Type B pancreatic cell (in vitro differentiated cells): ENCODE measurements around the gene ANKH. TPM values are rescaled to one million over a fixed set of nuclear protein-coding genes. Genes with fewer than 3 reads are reported as not detected.
"Not testable (repeated sequence)": the region's sequence is repeated elsewhere in the genome, so short reads cannot be mapped to it uniquely, and the experiment has no call there.

ENCODE experiments used
- DNase-seq: peaks from one replicate; pipeline ENCODE4 v3.0.0; 2021; ENCODE audit warnings: mixed read lengths; ENCODE audit not compliant: unreplicated experiment; ENCODE audit errors: extremely low spot score
- H3K27ac Mint-ChIP-seq: 2 replicates; pipeline ENCODE4 v1.8.0; 2021; ENCODE audit warnings: mild to moderate bottlenecking, mixed read lengths
- H3K27me3 Mint-ChIP-seq: 2 replicates; pipeline ENCODE4 v1.8.0; 2021; ENCODE audit warnings: mixed read lengths
- H3K36me3 Mint-ChIP-seq: 2 replicates; pipeline ENCODE4 v1.8.0; 2021; ENCODE audit warnings: mixed read lengths
- H3K4me1 Mint-ChIP-seq: one replicate; pipeline ENCODE4 v1.8.0; 2021; ENCODE audit warnings: mixed read lengths; ENCODE audit not compliant: unreplicated experiment
- H3K4me3 Mint-ChIP-seq: 2 replicates; pipeline ENCODE4 v1.8.0; 2021; ENCODE audit warnings: mild to moderate bottlenecking, mixed read lengths
- H3K9me3 Mint-ChIP-seq: 2 replicates; pipeline ENCODE4 v1.8.0; 2021; ENCODE audit warnings: mixed read lengths
- total RNA-seq: library from RNA; stranded (reverse); gene quantifications from 2 replicates; pipeline ENCODE4 v1.2.1, GENCODE V29; 2021; ENCODE audit warnings: low replicate concordance
- TF ChIP-seq, protein P1 (sequence below): fragments of 200-600 bp; sonication (generic); conservative IDR thresholded peaks from 2 replicates; pipeline ENCODE4 v1.5.0; 2021; ENCODE audit warnings: antibody characterized with exemption, mild to moderate bottlenecking

ANKH gene
- total RNA-seq, 1 donor from 2014 or later, result 41.1 TPM

DNA sequence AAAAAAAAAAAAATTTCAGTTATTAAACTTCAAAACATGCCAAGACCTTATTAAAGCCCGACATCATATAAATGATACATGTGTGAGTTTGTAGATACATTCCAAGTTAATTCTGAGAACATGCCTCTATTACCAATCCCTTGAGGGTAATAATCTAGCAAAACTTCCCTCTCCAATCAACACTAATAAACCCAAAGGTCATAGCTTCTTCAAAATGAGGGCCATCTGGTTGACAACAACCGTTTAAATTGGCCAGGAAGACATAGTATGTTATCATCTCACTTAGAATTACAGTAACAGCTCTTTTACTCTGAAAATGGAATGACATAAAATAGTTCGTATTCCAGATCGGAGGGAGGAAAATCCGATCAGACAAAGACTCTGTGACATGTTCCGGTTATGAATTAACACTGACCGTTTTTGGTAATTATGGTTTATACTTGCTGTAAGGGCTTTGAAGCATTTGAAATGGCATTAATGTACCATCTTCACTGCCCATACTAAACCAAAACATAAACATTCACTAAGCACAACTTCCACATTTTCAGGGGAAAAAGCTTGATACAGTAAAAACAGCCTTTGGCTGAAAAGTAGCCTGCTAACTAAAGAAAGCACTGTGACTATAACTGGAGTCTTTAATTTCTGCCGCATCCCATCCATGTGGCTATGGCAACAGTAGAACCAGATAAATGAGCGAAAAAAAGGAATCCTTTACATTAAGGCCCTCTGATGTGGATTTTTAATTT, 50.3 kb downstream of the ANKH start:
- H3K36me3 Mint-ChIP-seq, result peaks cover 4% of the 10 kb centered on the region
- no peak overlapping the region for H3K27ac Mint-ChIP-seq
- no peaks in the 10 kb centered on the region for H3K9me3 Mint-ChIP-seq
- TF ChIP-seq, protein P1, sequence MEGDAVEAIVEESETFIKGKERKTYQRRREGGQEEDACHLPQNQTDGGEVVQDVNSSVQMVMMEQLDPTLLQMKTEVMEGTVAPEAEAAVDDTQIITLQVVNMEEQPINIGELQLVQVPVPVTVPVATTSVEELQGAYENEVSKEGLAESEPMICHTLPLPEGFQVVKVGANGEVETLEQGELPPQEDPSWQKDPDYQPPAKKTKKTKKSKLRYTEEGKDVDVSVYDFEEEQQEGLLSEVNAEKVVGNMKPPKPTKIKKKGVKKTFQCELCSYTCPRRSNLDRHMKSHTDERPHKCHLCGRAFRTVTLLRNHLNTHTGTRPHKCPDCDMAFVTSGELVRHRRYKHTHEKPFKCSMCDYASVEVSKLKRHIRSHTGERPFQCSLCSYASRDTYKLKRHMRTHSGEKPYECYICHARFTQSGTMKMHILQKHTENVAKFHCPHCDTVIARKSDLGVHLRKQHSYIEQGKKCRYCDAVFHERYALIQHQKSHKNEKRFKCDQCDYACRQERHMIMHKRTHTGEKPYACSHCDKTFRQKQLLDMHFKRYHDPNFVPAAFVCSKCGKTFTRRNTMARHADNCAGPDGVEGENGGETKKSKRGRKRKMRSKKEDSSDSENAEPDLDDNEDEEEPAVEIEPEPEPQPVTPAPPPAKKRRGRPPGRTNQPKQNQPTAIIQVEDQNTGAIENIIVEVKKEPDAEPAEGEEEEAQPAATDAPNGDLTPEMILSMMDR, result no peak
- H3K4me3 Mint-ChIP-seq, result no peak overlapping the region
- H3K27me3 Mint-ChIP-seq, result no peaks in the 10 kb centered on the region
- DNase-seq, result no peak
- H3K4me1 Mint-ChIP-seq, result peaks cover 13% of the 10 kb centered on the region

DNA sequence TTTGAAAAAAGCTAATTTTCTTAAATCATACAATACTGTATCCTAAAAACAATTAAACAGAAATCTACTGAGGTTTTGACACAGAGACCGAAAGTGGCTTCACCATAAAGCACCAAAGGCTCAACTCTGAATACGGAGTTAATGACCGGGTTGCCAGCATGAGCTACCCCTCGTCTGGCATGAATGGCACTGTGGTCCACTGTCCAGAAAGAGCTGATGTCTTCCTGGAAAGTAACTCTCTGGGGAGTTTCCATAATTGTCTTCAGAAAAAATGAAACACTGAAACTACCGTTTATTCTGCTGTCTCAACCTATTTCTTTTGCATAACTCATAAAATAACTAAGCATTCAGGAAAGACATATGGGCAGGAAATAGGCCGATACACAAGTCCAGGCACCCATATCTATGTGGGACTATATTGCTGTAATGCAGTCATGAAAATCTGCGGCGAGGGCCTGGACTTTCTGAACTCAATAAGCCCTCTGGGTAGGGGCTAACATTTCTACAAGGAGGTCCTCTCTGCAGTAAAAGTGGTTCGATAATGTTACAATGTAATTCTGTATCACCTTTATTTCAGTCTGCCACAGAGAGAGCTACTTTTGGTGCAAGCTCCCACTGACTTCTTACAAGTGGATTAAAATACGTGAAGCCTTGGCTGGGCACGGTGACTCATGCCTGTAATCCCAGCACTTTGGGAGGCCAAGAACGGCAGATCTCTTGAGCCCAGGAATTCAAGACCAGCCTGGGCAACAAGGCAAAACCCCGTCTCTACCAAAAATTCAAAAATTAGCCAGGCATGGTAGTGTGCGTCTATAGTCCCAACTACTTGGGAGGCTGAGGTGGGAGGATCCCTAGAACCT, 52.4 kb downstream of the ANKH start:
- Mint-ChIP-seq H3K4me3 (no peak overlapping the region), H3K27me3 (no peaks in the 10 kb centered on the region), H3K36me3 (peaks cover 4% of the 10 kb centered on the region), H3K27ac (no peak overlapping the region), H3K9me3 (no peaks in the 10 kb centered on the region), H3K4me1 (peaks cover 13% of the 10 kb centered on the region)
- DNase-seq, result no peak
- TF ChIP-seq, protein P1, result no peak

DNA sequence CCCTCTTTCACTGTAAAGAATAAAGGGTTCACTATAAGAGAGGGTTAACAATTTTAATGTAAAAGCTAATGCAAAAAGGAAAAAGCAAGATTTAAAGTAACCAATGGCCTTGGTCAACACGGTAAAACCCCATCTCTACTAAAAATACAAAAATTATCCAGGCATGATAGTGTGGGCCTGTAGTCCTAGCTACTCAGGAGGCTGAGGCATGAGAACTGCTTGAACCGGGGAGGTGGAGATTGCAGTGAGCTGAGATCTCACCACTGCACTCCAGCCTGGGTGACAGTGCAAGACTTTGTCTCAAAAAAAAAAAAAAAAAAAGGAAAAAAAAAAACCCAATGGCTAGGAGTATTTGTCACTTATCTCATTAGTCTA, 53.8 kb downstream of the ANKH start:
- H3K36me3 Mint-ChIP-seq, DNase-seq, H3K27ac Mint-ChIP-seq, H3K27me3 Mint-ChIP-seq, H3K9me3 Mint-ChIP-seq, H3K4me3 Mint-ChIP-seq: not testable (repeated sequence)
- H3K4me1 Mint-ChIP-seq, result peaks cover 13% of the 10 kb centered on the region

DNA sequence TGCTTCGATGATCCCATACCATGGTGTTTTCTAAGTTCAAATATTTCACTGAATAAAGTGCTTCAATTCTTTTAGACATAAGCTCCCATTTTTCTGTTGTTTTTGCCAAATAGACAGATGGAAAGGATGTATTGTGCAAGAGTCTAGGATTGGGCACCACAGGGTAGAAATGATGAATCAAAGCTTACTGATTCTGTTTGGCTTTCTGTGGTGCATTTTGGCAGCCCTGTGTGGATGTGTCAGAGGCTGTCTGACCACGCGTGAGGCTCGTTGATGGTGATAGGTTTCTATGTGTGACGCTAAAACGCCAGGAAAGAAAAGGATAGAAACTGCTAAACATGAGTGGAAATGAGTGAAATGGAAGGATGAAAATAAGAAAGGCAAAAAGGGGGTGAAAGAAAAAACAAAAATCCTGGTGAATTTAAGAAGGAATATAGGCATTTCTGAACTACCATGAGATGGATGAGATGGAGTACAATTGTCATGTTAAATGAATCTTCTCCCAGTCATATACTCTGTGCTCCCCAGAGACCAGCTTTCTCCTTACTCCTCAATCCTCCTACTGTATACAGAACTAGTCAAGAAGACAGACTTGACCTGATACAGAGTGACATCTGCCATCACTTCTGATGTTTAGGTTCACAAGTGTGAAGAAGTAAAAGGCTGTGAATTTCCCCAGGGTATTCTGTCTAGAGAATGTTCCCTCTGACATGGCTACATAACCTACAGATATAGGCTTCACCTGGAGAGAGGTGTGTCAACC, 54.4 kb downstream of the ANKH start:
- TF ChIP-seq, protein P1, result no peak
- H3K4me3 Mint-ChIP-seq, result no peak overlapping the region
- no peak for DNase-seq
- peaks cover 13% of the 10 kb centered on the region for H3K4me1 Mint-ChIP-seq
- H3K9me3 Mint-ChIP-seq, result no peaks in the 10 kb centered on the region
- no peak overlapping the region for H3K27ac Mint-ChIP-seq
- H3K27me3 Mint-ChIP-seq, result no peaks in the 10 kb centered on the region
- H3K36me3 Mint-ChIP-seq, result peaks cover 9% of the 10 kb centered on the region

DNA sequence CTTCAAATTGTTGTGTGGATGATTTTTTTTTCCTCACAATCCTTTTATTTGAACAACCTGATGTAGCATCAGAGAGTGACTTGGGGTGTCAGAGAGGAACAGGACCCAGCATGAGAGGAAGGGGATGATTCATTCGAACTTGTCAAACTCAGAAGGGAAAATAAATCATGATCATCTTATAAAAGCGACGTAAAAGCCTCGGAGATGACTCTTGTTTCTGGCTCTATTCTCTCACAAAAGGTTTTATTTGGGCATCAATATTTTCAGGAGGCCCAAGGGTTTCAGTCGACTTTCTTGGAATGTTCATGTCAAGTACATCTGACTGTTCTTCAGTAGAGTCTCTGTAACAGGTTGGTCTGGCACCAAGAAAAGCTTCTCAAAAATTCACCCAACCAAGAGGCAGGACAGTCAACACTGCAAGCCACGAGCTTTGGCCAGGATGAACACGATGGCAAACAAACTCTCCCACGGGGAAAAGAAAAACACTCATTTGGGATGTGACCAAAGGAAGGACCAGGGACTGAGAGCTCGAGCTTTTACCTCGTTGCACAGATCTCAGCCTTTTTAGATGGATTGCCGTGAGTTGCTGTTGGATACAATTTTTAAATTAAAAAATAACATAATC, 55.1 kb downstream of the ANKH start:
- TF ChIP-seq, protein P1, result no peak
- Mint-ChIP-seq H3K4me1 (peaks cover 11% of the 10 kb centered on the region), H3K27me3 (no peaks in the 10 kb centered on the region), H3K36me3 (peaks cover 9% of the 10 kb centered on the region), H3K27ac (no peak overlapping the region), H3K4me3 (no peak overlapping the region), H3K9me3 (no peaks in the 10 kb centered on the region)
- no peak for DNase-seq
